Liver (tissue), 9 donors: ENCODE data around the gene SLC35E3. TPM values are rescaled to one million over a fixed set of nuclear protein-coding genes. Genes with fewer than 3 reads are reported as not detected.

Source experiments
- DNase-seq: peaks from one replicate; pipeline ENCODE4 v3.0.0-alpha.2; 2017; ENCODE audit warnings: low spot score
- H3K27ac ChIP-seq, 2 donors: one replicate each; pipeline ENCODE4 v1.7.0; 2013; ENCODE audit warnings: inconsistent platforms in 2 of 2, low read length in 2 of 2, control low read depth in 1 of 2, low read depth in 1 of 2, mild to moderate bottlenecking in 1 of 2
- H3K27me3 ChIP-seq, 4 donors: one replicate each; pipeline versions ENCODE4 v1.6.1 to v1.7.0; 2013; ENCODE audit warnings: low read length in 3 of 4, inconsistent platforms in 1 of 4, mild to moderate bottlenecking in 1 of 4, moderate library complexity in 1 of 4; ENCODE audit not compliant: control insufficient read depth in 4 of 4, insufficient read depth in 4 of 4
- H3K36me3 ChIP-seq, 4 donors: one replicate each; pipeline versions ENCODE4 v1.6.1 to v1.7.0; 2013; ENCODE audit warnings: low read length in 3 of 4, mild to moderate bottlenecking in 3 of 4, low read depth in 1 of 4, moderate library complexity in 1 of 4; ENCODE audit not compliant: control insufficient read depth in 4 of 4, insufficient read depth in 3 of 4
- H3K4me1 ChIP-seq, 4 donors: one replicate each; pipeline versions ENCODE4 v1.6.1 to v1.7.0; 2013; ENCODE audit warnings: low read length in 3 of 4, mild to moderate bottlenecking in 3 of 4, moderate library complexity in 1 of 4; ENCODE audit not compliant: control insufficient read depth in 4 of 4, insufficient read depth in 4 of 4
- H3K4me3 ChIP-seq, 3 donors: one replicate each; pipeline versions ENCODE4 v1.6.1 to v1.7.0; 2013; ENCODE audit warnings: low read length in 3 of 3, control low read depth in 1 of 3, low read depth in 1 of 3, mild to moderate bottlenecking in 1 of 3
- H3K9ac ChIP-seq, 2 donors: one replicate each; pipeline ENCODE4 v1.7.0; 2013; ENCODE audit warnings: low read length in 2 of 2, mild to moderate bottlenecking in 2 of 2, moderate library complexity in 2 of 2, control low read depth in 1 of 2, low read depth in 1 of 2
- H3K9me3 ChIP-seq, 4 donors: one replicate each; pipeline versions ENCODE4 v1.6.1 to v1.7.0; 2013; ENCODE audit warnings: low read length in 3 of 4; ENCODE audit not compliant: control insufficient read depth in 4 of 4
- CTCF ChIP-seq: fragments of 150-350 bp; IDR thresholded peaks from 2 replicates; pipeline ENCODE4 v1.5.1; 2017; ENCODE audit warnings: improper control_type of control experiment, low read depth, low read length; ENCODE audit not compliant: missing input control
- EGR1 ChIP-seq, 2 donors: IDR thresholded peaks; 2 replicates each; pipeline ENCODE4 v1.6.1; 2016 to 2018; ENCODE audit warnings: antibody characterized with exemption in 2 of 2, low read depth in 2 of 2
- FOXA1 ChIP-seq: IDR thresholded peaks from 2 replicates; pipeline ENCODE4 v1.6.1; 2016; ENCODE audit warnings: antibody characterized with exemption
- GABPA ChIP-seq, 2 donors: IDR thresholded peaks in 1 of 2; conservative IDR thresholded peaks in 1 of 2; 2 replicates each; pipeline ENCODE4 v1.6.1; 2016; ENCODE audit warnings: antibody characterized with exemption in 2 of 2, mild to moderate bottlenecking in 1 of 2, moderate library complexity in 1 of 2
- HNF4A ChIP-seq, 2 donors: conservative IDR thresholded peaks; 2 replicates each; pipeline ENCODE4 v1.6.1; 2016; ENCODE audit warnings: antibody characterized with exemption in 2 of 2, mild to moderate bottlenecking in 2 of 2
- HNF4G ChIP-seq: IDR thresholded peaks from 2 replicates; pipeline ENCODE4 v1.6.1; 2016; ENCODE audit warnings: antibody characterized with exemption
- JUND ChIP-seq, 2 donors: IDR thresholded peaks; 2 replicates each; pipeline ENCODE4 v1.6.1; 2016; ENCODE audit warnings: antibody characterized with exemption in 2 of 2
- MAX ChIP-seq: IDR thresholded peaks from 2 replicates; pipeline ENCODE4 v1.6.1; 2016; ENCODE audit warnings: antibody characterized with exemption
- NR2F2 ChIP-seq: IDR thresholded peaks from 2 replicates; pipeline ENCODE4 v1.6.1; 2016; ENCODE audit warnings: antibody characterized with exemption
- REST ChIP-seq: IDR thresholded peaks from 2 replicates; pipeline ENCODE4 v1.6.1; 2016; ENCODE audit warnings: antibody characterized with exemption, mild to moderate bottlenecking
- SP1 ChIP-seq: IDR thresholded peaks from 2 replicates; pipeline ENCODE4 v1.6.1; 2018; ENCODE audit warnings: antibody characterized with exemption, mild to moderate bottlenecking
- TAF1 ChIP-seq: conservative IDR thresholded peaks from 2 replicates; pipeline ENCODE4 v1.6.1; 2016; ENCODE audit warnings: antibody characterized with exemption, mild to moderate bottlenecking
- YY1 ChIP-seq: IDR thresholded peaks from 2 replicates; pipeline ENCODE4 v1.6.1; 2016; ENCODE audit warnings: antibody characterized with exemption, mild to moderate bottlenecking
- ZBTB33 ChIP-seq: IDR thresholded peaks from 2 replicates; pipeline ENCODE4 v1.6.1; 2016; ENCODE audit warnings: antibody characterized with exemption
- WGBS: extraction: QIAGEN DNeasy Blood & Tissue Kit; methylation state at CpG from one replicate; pipeline ENCODE4 v1.1.7; 2013; 5-methylcytosine and 5-hydroxymethylcytosine counted together
- polyA plus RNA-seq, 2 donors: library from polyadenylated mRNA; stranded (reverse) in 1 of 2; unstranded in 1 of 2; fragments of 200-250 nt in 1 of 2; fragments of >200 nt in 1 of 2; fragmentation: Nextera tagmentation in 1 of 2; extraction: Ambion mirVana in 1 of 2; gene quantifications; one replicate each; pipeline versions ENCODE4 v1.2.1 to v1.2.3, GENCODE V29; 2013 to 2015
- total RNA-seq, 2 donors: library from RNA; depleted of rRNA; stranded (reverse); fragments of >200 nt; gene quantifications; one replicate each; pipeline ENCODE4 v1.2.3, GENCODE V29; 2014
- donor health status: healthy.
- donor health status: healthy.
- donor health status: healthy.
- donor health status: healthy.
- donor health status: healthy.

The SLC35E3 gene
- total and polyA plus RNA-seq, 4 donors = 2.1 to 6.0 (median 4.6) TPM

GRCh38 chr12:68739891-68740290, 6.1 kb upstream of the SLC35E3 start:
- Histone ChIP-seq H3K9me3 (no peaks in the 10 kb centered on the region), H3K36me3 (peaks cover 0 to 17% (median 11%) of the 10 kb centered on the region in 4 donors), H3K4me3 (no peak overlapping the region), H3K27me3 (no peaks in the 10 kb centered on the region), H3K4me1 (no peaks in the 10 kb centered on the region), H3K9ac (no peak overlapping the region), H3K27ac (no peak overlapping the region)
- DNase-seq = no peak
- 77% methylated on average over 6 of the region's 6 CpGs for WGBS
- TF ChIP-seq HNF4A (conservative IDR thresholded peaks at IDR 0.05) (no peak), NR2F2 (no peak), MAX (no peak), SP1 (no peak), TAF1 (no peak), ZBTB33 (no peak)

GRCh38 chr12:68743356-68743755, 2.6 kb upstream of the SLC35E3 start:
- Histone ChIP-seq H3K4me1 (peaks cover 0 to 25% (median 10%) of the 10 kb centered on the region in 4 donors), H3K9ac (no peak overlapping the region), H3K27ac (no peak overlapping the region), H3K36me3 (peaks cover 0 to 3% (median 0%) of the 10 kb centered on the region in 4 donors), H3K9me3 (no peaks in the 10 kb centered on the region), H3K27me3 (no peaks in the 10 kb centered on the region), H3K4me3 (no peak overlapping the region)
- WGBS = 94% methylated on average over 2 of the region's 2 CpGs
- no peak for TF ChIP-seq HNF4A (conservative IDR thresholded peaks at IDR 0.05)
- TF ChIP-seq JUND (IDR thresholded peaks at IDR 0.05) = no peak
- TF ChIP-seq REST = no peak
- TF ChIP-seq FOXA1 = no peak
- no peak for TF ChIP-seq YY1
- no peak for TF ChIP-seq HNF4G
- DNase-seq = no peak

- DNase-seq = no peak
- H3K4me1 ChIP-seq = peaks cover 0 to 25% (median 10%) of the 10 kb centered on the region in 4 donors
- peak overlapping the region in 1 of 2 donors; percentile 83 for H3K9ac ChIP-seq
- H3K36me3 ChIP-seq = peaks cover 0 to 3% (median 0%) of the 10 kb centered on the region in 4 donors
- TF ChIP-seq MAX (no peak), GABPA (IDR thresholded peaks at IDR 0.05 in 1 of 2, conservative IDR thresholded peaks at IDR 0.05 in 1 of 2) (peak in 1 of 2 donors; percentile 19), EGR1 (IDR thresholded peaks at IDR 0.05; ENCODE audit: low read depth in 2 of 2) (no peak), CTCF (no peak)
- 38% methylated on average over 9 of the region's 9 CpGs for WGBS
- no peaks in the 10 kb centered on the region for H3K27me3 ChIP-seq
- peak overlapping the region; percentile 65 to 88 (median 83) for H3K4me3 ChIP-seq
- H3K9me3 ChIP-seq = no peaks in the 10 kb centered on the region
- H3K27ac ChIP-seq = peak overlapping the region; percentile 77 to 78
These were observed 536 bp upstream of the SLC35E3 start for GRCh38 chr12:68745376-68745903.
